ENCODE measurements around the gene FAM13B. TPM values are rescaled to one million over a fixed set of nuclear protein-coding genes. Genes with fewer than 3 reads are reported as not detected.

The FAM13B gene
- total and polyA plus RNA-seq, 9 of the 15 experiments (the other 6 are each of a cell fraction or from before 2014, with no cell fraction given) = 2.3 to 21.6 (median 14.1) TPM

DNA sequence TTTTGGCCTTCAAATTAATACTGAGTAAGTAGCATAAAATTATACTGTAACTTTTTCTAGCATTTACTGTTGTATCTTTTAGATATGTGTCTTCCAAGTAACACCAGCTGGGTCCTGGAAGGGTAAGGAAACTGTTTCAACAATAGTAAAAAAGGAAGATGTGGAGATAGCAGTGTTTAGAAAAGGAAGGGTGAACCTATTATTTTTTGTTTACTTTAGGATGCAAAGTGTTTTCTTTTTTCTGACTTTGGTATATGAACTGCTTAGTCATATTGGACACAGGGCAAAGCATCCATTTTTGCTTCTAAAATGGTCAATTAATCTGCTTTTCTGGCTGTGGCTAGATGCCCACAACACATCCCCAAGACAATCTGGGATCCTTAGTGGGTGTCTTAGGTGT is 138.3 kb downstream of the FAM13B start:
- Histone ChIP-seq H3K4me2 (ENCODE audit: insufficient read depth, low read length) (no peak overlapping the region), H3K9me3 (replicated peaks; ENCODE audit: control insufficient read depth, insufficient read depth, low read depth, low read length) (no peaks in the 10 kb centered on the region), H3K9me1 (ENCODE audit: control insufficient read depth, insufficient read depth, low read length) (no peaks in the 10 kb centered on the region), H3K36me3 (ENCODE audit: control insufficient read depth, insufficient read depth, low read length) (no peaks in the 10 kb centered on the region), H3K27me3 (ENCODE audit: control insufficient read depth in 2 of 2, insufficient read depth in 2 of 2, low read length in 2 of 2) (no peaks in the 10 kb centered on the region), H3K4me3 (no peak overlapping the region), H3K9ac (ENCODE audit: insufficient read depth in 1 of 2, low read depth in 2 of 2, low read length in 2 of 2) (no peak overlapping the region), H3K27ac (ENCODE audit: extremely low read depth, low read depth, low read length) (no peak overlapping the region), H2AFZ (ENCODE audit: low read depth, low read length) (no peak overlapping the region; the same call in 1 of the 2 replicates), H3K79me2 (ENCODE audit: control insufficient read depth, insufficient read depth, low read length) (0 out of 3 replicates have a peak, but pooled peaks cover 2% of the 10 kb centered on the region), H3K4me1 (replicated peaks in 1 of 2; ENCODE audit: control insufficient read depth in 2 of 2, insufficient read depth in 2 of 2, low read length in 2 of 2) (peaks cover 4 to 6% of the 10 kb centered on the region in 2 experiments; a peak in 3 of 5 replicates), H4K20me1 (replicated peaks; ENCODE audit: control insufficient read depth, insufficient read depth, low read length) (no peaks in the 10 kb centered on the region)
- no TSS peak for BruUV-seq (replicated peaks)
- ATAC-seq (no peak), DNase-seq (ENCODE audit: extremely low read depth in 1 of 4, low spot score in 3 of 4) (no peak), FAIRE-seq (no peak)
- ChIA-PET CTCF (ENCODE audit: low intra/inter-chr PET ratio) (no interaction called here), POLR2A (no interaction called here)
- in situ Hi-C loops (cut with MboI) = no loop called here
- intact Hi-C loops (cut with micrococcal nuclease) = no loop called here
- TF ChIP-seq SMARCC2 (IDR thresholded peaks at IDR 0.05; ENCODE audit: low read depth) (no peak), KAT2B (IDR thresholded peaks at IDR 0.05; ENCODE audit: low read depth, low read length) (no peak), TRIM24 (IDR thresholded peaks at IDR 0.05) (no peak), MEIS2 (IDR thresholded peaks at IDR 0.05; ENCODE audit: partially characterized antibody) (no peak), NBN (IDR thresholded peaks at IDR 0.05; ENCODE audit: low read depth) (no peak), ZNF274 (IDR thresholded peaks at IDR 0.05; ENCODE audit: borderline replicate concordance, low read depth, low read length) (no peak), KLF16 (IDR thresholded peaks at IDR 0.05) (no peak), ZBED1 (IDR thresholded peaks at IDR 0.05) (no peak), CCNT2 (IDR thresholded peaks at IDR 0.05; ENCODE audit: borderline replicate concordance, extremely low read depth, insufficient read length, low read depth, low read length) (no peak), ZNF316 (IDR thresholded peaks at IDR 0.05) (no peak), JUNB (CRISPR knock-in tag; conservative IDR thresholded peaks at IDR 0.05) (no peak), SRSF9 (IDR thresholded peaks at IDR 0.05; ENCODE audit: borderline replicate concordance, low read depth, low read length) (no peak), POLR2H (tag; IDR thresholded peaks at IDR 0.05; ENCODE audit: low read depth) (no peak), CC2D1A (IDR thresholded peaks at IDR 0.05) (no peak), ETV5 (CRISPR knock-in tag; IDR thresholded peaks at IDR 0.05; ENCODE audit: low read depth) (no peak), PHB2 (IDR thresholded peaks at IDR 0.05; ENCODE audit: low read depth) (no peak), POLR2B (IDR thresholded peaks at IDR 0.05; ENCODE audit: low read depth, partially characterized antibody) (no peak)
- TF ChIP-seq, protein P1, sequence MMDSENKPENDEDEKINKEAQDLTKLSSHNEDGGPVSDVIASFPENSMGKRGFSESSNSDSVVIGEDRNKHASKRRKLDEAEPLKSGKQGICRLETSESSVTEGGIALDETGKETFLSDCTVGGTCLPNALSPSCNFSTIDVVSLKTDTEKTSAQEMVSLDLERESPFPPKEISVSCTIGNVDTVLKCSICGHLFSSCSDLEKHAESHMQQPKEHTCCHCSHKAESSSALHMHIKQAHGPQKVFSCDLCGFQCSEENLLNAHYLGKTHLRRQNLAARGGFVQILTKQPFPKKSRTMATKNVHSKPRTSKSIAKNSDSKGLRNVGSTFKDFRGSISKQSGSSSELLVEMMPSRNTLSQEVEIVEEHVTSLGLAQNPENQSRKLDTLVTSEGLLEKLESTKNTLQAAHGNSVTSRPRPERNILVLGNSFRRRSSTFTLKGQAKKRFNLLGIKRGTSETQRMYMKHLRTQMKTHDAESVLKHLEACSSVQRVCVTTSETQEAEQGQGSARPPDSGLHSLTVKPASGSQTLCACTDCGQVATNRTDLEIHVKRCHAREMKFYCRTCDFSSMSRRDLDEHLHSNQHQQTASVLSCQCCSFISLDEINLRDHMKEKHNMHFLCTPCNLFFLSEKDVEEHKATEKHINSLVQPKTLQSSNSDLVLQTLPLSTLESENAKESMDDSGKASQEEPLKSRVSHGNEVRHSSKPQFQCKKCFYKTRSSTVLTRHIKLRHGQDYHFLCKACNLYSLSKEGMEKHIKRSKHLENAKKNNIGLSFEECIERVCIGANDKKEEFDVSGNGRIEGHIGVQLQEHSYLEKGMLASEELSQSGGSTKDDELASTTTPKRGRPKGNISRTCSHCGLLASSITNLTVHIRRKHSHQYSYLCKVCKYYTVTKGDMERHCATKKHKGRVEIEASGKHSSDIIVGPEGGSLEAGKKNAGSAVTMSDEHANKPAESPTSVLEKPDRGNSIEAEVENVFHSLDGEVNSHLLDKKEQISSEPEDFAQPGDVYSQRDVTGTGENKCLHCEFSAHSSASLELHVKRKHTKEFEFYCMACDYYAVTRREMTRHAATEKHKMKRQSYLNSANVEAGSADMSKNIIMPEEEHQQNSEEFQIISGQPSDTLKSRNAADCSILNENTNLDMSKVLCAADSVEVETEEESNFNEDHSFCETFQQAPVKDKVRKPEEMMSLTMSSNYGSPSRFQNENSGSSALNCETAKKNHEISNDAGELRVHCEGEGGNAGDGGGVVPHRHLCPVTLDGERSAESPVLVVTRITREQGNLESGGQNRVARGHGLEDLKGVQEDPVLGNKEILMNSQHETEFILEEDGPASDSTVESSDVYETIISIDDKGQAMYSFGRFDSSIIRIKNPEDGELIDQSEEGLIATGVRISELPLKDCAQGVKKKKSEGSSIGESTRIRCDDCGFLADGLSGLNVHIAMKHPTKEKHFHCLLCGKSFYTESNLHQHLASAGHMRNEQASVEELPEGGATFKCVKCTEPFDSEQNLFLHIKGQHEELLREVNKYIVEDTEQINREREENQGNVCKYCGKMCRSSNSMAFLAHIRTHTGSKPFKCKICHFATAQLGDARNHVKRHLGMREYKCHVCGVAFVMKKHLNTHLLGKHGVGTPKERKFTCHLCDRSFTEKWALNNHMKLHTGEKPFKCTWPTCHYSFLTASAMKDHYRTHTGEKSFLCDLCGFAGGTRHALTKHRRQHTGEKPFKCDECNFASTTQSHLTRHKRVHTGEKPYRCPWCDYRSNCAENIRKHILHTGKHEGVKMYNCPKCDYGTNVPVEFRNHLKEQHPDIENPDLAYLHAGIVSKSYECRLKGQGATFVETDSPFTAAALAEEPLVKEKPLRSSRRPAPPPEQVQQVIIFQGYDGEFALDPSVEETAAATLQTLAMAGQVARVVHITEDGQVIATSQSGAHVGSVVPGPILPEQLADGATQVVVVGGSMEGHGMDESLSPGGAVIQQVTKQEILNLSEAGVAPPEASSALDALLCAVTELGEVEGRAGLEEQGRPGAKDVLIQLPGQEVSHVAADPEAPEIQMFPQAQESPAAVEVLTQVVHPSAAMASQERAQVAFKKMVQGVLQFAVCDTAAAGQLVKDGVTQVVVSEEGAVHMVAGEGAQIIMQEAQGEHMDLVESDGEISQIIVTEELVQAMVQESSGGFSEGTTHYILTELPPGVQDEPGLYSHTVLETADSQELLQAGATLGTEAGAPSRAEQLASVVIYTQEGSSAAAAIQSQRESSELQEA (IDR thresholded peaks at IDR 0.05; ENCODE audit: low read depth) = no peak
